Measurements from ENCODE around the gene SPSB2.

SPSB2 gene

DNA sequence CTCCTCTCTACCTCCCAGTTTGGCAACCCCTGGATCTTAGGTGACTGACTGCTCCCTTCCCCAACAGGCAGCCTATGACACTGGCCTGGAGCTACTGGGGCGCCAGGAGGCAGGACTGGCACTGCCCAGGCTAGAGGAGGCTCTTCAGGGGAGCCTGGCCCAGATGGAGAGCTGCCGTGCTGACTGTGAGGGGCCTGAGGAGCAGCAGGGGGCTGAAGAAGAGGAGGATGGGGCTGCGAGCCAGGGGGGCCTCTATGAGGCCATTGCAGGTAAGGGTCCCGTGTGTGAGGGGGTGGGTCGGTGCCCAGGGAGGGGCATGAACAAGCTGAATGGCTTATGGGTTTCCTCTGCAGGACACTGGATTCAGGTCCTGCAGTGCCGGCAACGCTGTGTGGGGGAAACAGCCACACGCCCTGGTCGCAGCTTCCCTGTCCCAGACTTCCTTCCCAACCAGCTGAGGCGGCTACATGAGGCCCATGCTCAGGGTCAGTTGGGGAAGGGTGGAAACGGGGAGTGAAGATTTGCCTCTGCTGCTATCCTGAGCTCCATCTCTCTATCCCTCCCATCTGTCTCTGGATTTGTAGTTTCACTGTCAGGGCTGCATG is 42.7 kb downstream of the SPSB2 start:
- no peak overlapping the region for H3K27ac ChIP-seq (ENCODE audit: insufficient read depth in 1 of 2, low read depth in 1 of 2, low read length in 2 of 2, poor library complexity in 1 of 2, severe bottlenecking in 2 of 2)
- no peak overlapping the region for H3K4me3 ChIP-seq (ENCODE audit: control insufficient read depth in 1 of 7, extremely low read depth in 1 of 7, insufficient read depth in 4 of 7, low read depth in 2 of 7, low read length in 6 of 7)
- 96% methylated on average over 7 of the region's 11 CpGs for WGBS (ENCODE audit: insufficient coverage)

DNA sequence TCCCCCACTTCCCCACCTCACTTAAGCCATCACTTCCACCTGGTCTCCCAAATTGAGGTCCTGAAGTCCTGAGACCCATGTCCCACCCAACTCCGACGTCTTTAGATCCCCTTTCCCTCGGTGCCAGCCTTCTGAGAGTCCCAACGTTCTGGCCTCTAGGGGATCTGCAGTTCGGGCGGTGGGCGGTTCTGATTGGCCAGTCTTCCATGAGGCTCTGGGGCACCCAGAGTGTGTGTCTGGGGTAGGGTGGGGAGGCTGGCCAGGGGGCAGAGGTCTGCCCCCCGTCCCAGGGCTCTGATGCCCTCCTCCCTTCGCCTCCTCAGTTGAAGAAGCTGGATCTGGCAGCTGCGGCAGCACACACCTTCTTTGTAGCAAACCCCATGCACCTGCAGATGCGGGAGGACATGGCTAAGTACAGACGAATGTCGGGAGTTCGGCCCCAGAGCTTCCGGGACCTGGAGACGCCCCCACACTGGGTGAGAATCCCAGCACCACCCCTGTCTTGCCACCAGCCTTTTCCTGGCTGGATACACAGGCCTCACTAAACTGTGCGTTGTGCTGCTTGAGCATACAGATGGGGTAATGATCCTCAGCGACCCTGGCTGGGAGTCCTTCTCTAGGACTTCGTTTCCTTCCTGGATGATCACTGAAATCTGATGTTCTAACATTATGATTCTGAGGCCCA is 43.4 kb downstream of the SPSB2 start:
- POLR2A ChIA-PET, result interaction anchor here (1.3 kb wide), 1 partner anchor 76 kb away, joined by 5 read pairs; the partner anchor contains the start of gene MLF2
- CTCF ChIA-PET, result interaction anchor here (0.8 to 13.0 kb wide), 21 partner anchors 10 to 197 kb away, joined by 3 to 97 read pairs (median 4); partner anchors contain the start of genes CD4, GNB3, MLF2 and PTMS
- peaks cover 0 to 29% (median 24%) of the 10 kb centered on the region in 4 experiments for H3K4me1 ChIP-seq (ENCODE audit: control extremely low read depth in 1 of 4, control insufficient read depth in 4 of 4, insufficient read depth in 4 of 4, low read length in 3 of 4)
- WGBS (ENCODE audit: insufficient coverage), result 73% methylated on average over 16 of the region's 19 CpGs
- peak overlapping the region in 1 of 2 experiments; percentile 76 for H3K27ac ChIP-seq (ENCODE audit: insufficient read depth in 1 of 2, low read depth in 1 of 2, low read length in 2 of 2, poor library complexity in 1 of 2, severe bottlenecking in 2 of 2)
- H3K4me3 ChIP-seq (ENCODE audit: control insufficient read depth in 1 of 7, extremely low read depth in 1 of 7, insufficient read depth in 4 of 7, low read depth in 2 of 7, low read length in 6 of 7), result peak overlapping the region; percentile 5 to 95 (median 72)
- H3K36me3 ChIP-seq (ENCODE audit: control insufficient read depth in 4 of 4, insufficient read depth in 4 of 4, low read length in 3 of 4), result peaks cover 0 to 30% (median 2%) of the 10 kb centered on the region in 4 experiments
- H3K9me3 ChIP-seq (ENCODE audit: control extremely low read depth in 1 of 5, control insufficient read depth in 4 of 5, insufficient read depth in 2 of 5, low read depth in 1 of 5, low read length in 4 of 5), result no peaks in the 10 kb centered on the region
- DNase-seq, result peak in 1 of 3 donors; percentile 44
- peaks cover 0 to 7% (median 0%) of the 10 kb centered on the region in 5 experiments for H3K27me3 ChIP-seq (replicated peaks in 2 of 5; ENCODE audit: control insufficient read depth in 4 of 5, insufficient read depth in 5 of 5, low read length in 4 of 5)

More for the DNA sequence above, 42.7 kb downstream of the SPSB2 start:
- Histone ChIP-seq H3K4me1 (ENCODE audit: control extremely low read depth in 1 of 4, control insufficient read depth in 4 of 4, insufficient read depth in 4 of 4, low read length in 3 of 4) (peaks cover 0 to 26% (median 24%) of the 10 kb centered on the region in 4 experiments), H3K36me3 (ENCODE audit: control insufficient read depth in 4 of 4, insufficient read depth in 4 of 4, low read length in 3 of 4) (peaks cover 0 to 30% (median 2%) of the 10 kb centered on the region in 4 experiments), H3K9me3 (ENCODE audit: control extremely low read depth in 1 of 5, control insufficient read depth in 4 of 5, insufficient read depth in 2 of 5, low read depth in 1 of 5, low read length in 4 of 5) (no peaks in the 10 kb centered on the region), H3K27me3 (replicated peaks in 2 of 5; ENCODE audit: control insufficient read depth in 4 of 5, insufficient read depth in 5 of 5, low read length in 4 of 5) (peaks cover 0 to 7% (median 0%) of the 10 kb centered on the region in 5 experiments)
- no peak for DNase-seq
- CTCF ChIA-PET, result interaction anchor here (0.9 to 13.0 kb wide), 10 partner anchors 10 to 76 kb away, joined by 3 to 97 read pairs (median 5); partner anchors contain the start of genes GNB3, MLF2 and PTMS
- POLR2A ChIA-PET, result no interaction called here

DNA sequence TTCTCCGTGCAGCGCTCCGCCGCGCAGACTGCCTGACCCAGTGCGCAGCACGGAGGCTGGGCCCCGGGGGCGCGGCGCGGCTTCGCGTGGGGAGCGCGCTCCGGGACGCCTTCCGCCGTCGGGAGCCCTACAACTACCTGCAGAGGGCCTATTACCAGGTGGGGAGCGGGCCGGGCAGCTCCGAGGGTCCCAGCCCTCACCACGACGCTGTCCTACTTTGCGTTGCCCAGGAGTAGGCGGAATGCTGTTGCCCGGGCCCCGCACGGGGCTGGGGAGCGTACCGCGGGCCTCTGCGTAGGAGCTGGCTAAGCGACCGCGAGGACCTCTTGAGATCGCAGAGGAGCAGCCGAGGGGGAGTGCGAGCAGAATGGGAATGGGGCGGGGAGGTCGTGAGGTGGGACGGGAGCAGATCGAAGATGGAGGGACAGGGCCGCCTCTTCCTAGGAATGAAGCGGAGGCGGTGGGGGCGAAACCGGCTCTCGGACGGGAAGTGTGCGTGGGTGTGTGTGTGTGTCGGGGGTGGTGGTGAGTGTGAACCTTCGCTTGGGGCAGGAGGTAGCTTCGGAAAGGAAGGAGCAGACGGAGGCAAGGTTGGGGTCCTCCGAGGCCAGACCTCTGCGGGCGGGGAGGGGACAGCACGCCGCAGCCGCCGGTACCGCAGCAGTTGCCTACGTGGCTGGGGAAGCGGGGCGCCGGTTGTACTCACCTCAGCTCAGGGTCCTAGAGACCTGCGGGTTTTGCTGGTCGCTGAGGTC is 44.1 kb downstream of the SPSB2 start:
- peak overlapping the region in 1 of 2 experiments; percentile 76 for H3K27ac ChIP-seq (ENCODE audit: insufficient read depth in 1 of 2, low read depth in 1 of 2, low read length in 2 of 2, poor library complexity in 1 of 2, severe bottlenecking in 2 of 2)
- peak overlapping the region; percentile 47 to 95 (median 72) for H3K4me3 ChIP-seq (ENCODE audit: control insufficient read depth in 1 of 7, extremely low read depth in 1 of 7, insufficient read depth in 4 of 7, low read depth in 2 of 7, low read length in 6 of 7)
- H3K9me3 ChIP-seq (ENCODE audit: control extremely low read depth in 1 of 5, control insufficient read depth in 4 of 5, insufficient read depth in 2 of 5, low read depth in 1 of 5, low read length in 4 of 5), result no peaks in the 10 kb centered on the region
- ChIA-PET POLR2A (interaction anchor here (0.8 to 1.3 kb wide), 2 partner anchors 20 to 76 kb away, joined by 3 to 5 read pairs; partner anchors contain the start of gene MLF2), CTCF (interaction anchor here (0.8 to 13.0 kb wide), 16 partner anchors 11 to 197 kb away, joined by 3 to 97 read pairs (median 4); partner anchors contain the start of genes CD4 and MLF2)
- WGBS (ENCODE audit: insufficient coverage), result under 1% methylated on average over 50 of the region's 71 CpGs
- peaks cover 0 to 24% (median under 1%) of the 10 kb centered on the region in 4 experiments for H3K36me3 ChIP-seq (ENCODE audit: control insufficient read depth in 4 of 4, insufficient read depth in 4 of 4, low read length in 3 of 4)
- H3K4me1 ChIP-seq (ENCODE audit: control extremely low read depth in 1 of 4, control insufficient read depth in 4 of 4, insufficient read depth in 4 of 4, low read length in 3 of 4), result peaks cover 0 to 29% (median 24%) of the 10 kb centered on the region in 4 experiments
- DNase-seq, result peak; percentile 39 to 85 (median 76)
- H3K27me3 ChIP-seq (replicated peaks in 2 of 5; ENCODE audit: control insufficient read depth in 4 of 5, insufficient read depth in 5 of 5, low read length in 4 of 5), result peaks cover 0 to 7% (median 0%) of the 10 kb centered on the region in 5 experiments

DNA sequence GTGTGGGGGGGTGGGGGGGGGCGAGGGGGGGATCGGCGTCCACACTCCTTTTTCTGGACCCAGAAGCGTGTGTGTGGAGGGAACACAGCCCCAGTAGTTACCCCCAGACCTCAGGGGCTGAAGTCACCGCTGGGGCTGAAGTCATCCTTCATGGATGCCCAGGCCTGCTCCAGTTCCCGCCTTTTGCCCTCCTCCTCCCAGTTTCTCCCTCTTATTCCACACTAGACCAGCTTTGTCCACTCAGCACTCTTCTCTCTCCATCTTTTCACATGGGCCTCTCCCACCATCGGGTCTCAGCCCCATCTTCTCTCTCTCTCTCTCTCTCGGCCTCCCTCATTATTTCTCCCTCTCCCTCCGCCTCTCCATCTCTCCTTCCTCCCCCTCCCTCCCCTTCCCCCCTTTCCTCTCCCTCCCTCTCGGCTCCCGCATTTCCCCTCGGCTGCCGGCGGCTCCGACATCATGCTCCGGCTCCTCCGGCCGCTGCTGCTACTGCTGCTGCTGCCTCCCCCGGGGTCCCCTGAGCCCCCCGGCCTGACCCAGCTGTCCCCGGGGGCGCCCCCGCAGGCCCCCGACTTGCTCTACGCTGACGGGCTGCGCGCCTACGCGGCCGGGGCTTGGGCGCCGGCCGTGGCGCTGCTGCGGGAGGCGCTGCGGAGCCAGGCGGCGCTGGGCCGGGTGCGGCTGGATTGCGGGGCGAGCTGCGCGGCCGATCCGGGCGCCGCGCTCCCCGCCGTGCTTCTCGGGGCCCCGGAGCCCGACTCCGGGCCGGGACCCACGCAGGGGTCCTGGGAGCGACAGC is 44.9 kb downstream of the SPSB2 start, which contains the start of gene P3H3:
Gene P3H3 (plus strand): TSS at position 426 of the 799 bp plus-strand sequence. CDS start 34 bp downstream, at position 460.
- ChIA-PET CTCF (interaction anchor here (1.1 to 13.0 kb wide), 13 partner anchors 15 to 196 kb away, joined by 3 to 97 read pairs (median 5); partner anchors contain the start of genes CD4 and MLF2), POLR2A (interaction anchor here (0.5 to 1.3 kb wide), 4 partner anchors 21 to 431 kb away, joined by 3 to 5 read pairs (median 3); partner anchors contain the start of genes MLF2 and PTMS)
- Histone ChIP-seq H3K27ac (ENCODE audit: insufficient read depth in 1 of 2, low read depth in 1 of 2, low read length in 2 of 2, poor library complexity in 1 of 2, severe bottlenecking in 2 of 2) (peak within 1 kb of the TSS in 1 of 2 experiments; percentile 76), H3K4me1 (ENCODE audit: control extremely low read depth in 1 of 4, control insufficient read depth in 4 of 4, insufficient read depth in 4 of 4, low read length in 3 of 4) (peaks cover 0 to 29% (median 24%) of the 10 kb centered on the region in 4 experiments), H3K4me3 (ENCODE audit: control insufficient read depth in 1 of 7, extremely low read depth in 1 of 7, insufficient read depth in 4 of 7, low read depth in 2 of 7, low read length in 6 of 7) (peak within 1 kb of the TSS; percentile 47 to 95 (median 72)), H3K36me3 (ENCODE audit: control insufficient read depth in 4 of 4, insufficient read depth in 4 of 4, low read length in 3 of 4) (peaks cover 0 to 18% (median 0%) of the 10 kb centered on the region in 4 experiments), H3K9me3 (ENCODE audit: control extremely low read depth in 1 of 5, control insufficient read depth in 4 of 5, insufficient read depth in 2 of 5, low read depth in 1 of 5, low read length in 4 of 5) (no peaks in the 10 kb centered on the region), H3K27me3 (replicated peaks in 2 of 5; ENCODE audit: control insufficient read depth in 4 of 5, insufficient read depth in 5 of 5, low read length in 4 of 5) (peaks cover 0 to 7% (median 0%) of the 10 kb centered on the region in 5 experiments)
- 2% methylated on average over 45 of the region's 60 CpGs for WGBS (ENCODE audit: insufficient coverage)
- peak in 2 of 3 donors; percentile 41 to 53 for DNase-seq

DNA sequence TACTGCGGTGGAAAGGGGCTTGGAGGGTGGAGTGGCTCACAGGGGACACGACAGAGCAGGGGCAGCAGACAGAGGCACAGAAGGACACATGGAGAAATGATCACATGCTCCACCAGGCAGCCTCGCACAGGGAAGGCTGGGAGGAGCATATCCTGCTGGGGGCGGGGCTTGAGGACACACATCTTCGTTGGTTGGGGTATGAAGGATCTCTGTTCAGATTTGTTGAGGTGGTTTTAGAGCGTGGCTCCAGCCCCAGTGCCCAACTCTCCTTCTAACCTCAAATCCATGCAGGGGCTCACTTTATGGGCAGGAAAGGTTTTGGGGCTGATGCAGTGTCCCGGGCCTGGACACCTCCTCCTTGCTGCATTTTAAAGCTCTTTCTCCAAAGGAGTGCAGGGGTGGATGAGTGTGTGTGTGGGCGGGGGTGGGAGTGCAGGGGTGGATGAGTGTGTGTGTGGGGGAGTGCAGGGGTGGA is 45.6 kb downstream of the SPSB2 start:
- H3K27ac ChIP-seq (ENCODE audit: insufficient read depth in 1 of 2, low read depth in 1 of 2, low read length in 2 of 2, poor library complexity in 1 of 2, severe bottlenecking in 2 of 2), result no peak overlapping the region
- DNase-seq, result peak in 2 of 3 donors; percentile 49 to 58
- peaks cover 0 to 29% (median 24%) of the 10 kb centered on the region in 4 experiments for H3K4me1 ChIP-seq (ENCODE audit: control extremely low read depth in 1 of 4, control insufficient read depth in 4 of 4, insufficient read depth in 4 of 4, low read length in 3 of 4)
- peak overlapping the region in 1 of 7 experiments; percentile 23 for H3K4me3 ChIP-seq (ENCODE audit: control insufficient read depth in 1 of 7, extremely low read depth in 1 of 7, insufficient read depth in 4 of 7, low read depth in 2 of 7, low read length in 6 of 7)
- ChIA-PET POLR2A (interaction anchor here (0.5 to 0.7 kb wide), 2 partner anchors 61 to 430 kb away, joined by 3 read pairs; partner anchors contain the start of gene PTMS), CTCF (interaction anchor here (0.6 to 13.0 kb wide), 8 partner anchors 16 to 92 kb away, joined by 3 to 97 read pairs (median 34); partner anchors contain the start of genes CD4, MLF2 and PTMS)
- 0% methylated on average over 5 of the region's 8 CpGs for WGBS (ENCODE audit: insufficient coverage)
- peaks cover 0 to 18% (median 0%) of the 10 kb centered on the region in 4 experiments for H3K36me3 ChIP-seq (ENCODE audit: control insufficient read depth in 4 of 4, insufficient read depth in 4 of 4, low read length in 3 of 4)
- peaks cover 0 to 7% (median 0%) of the 10 kb centered on the region in 5 experiments for H3K27me3 ChIP-seq (replicated peaks in 2 of 5; ENCODE audit: control insufficient read depth in 4 of 5, insufficient read depth in 5 of 5, low read length in 4 of 5)
- no peaks in the 10 kb centered on the region for H3K9me3 ChIP-seq (ENCODE audit: control extremely low read depth in 1 of 5, control insufficient read depth in 4 of 5, insufficient read depth in 2 of 5, low read depth in 1 of 5, low read length in 4 of 5)

Measured in common myeloid progenitor, CD34-positive (primary cell).